Vagina (tissue), 2 donors: Measurements from ENCODE around the gene CALN1. TPM values are rescaled to one million over a fixed set of nuclear protein-coding genes. Genes with fewer than 3 reads are reported as not detected.

Source experiments
- DNase-seq, 2 donors: peaks; one replicate each; pipeline ENCODE4 v3.0.0-alpha.2; 2017; ENCODE audit errors: extremely low spot score in 2 of 2
- H3K27ac ChIP-seq: fragments of 200-600 bp; sonication (generic); one replicate; pipeline ENCODE4 v1.5.1; 2019
- H3K27me3 ChIP-seq: fragments of 200-600 bp; sonication (generic); one replicate; pipeline ENCODE4 v1.5.1; 2019
- H3K36me3 ChIP-seq, 2 donors: fragments of 200-600 bp; sonication (generic); one replicate each; pipeline ENCODE4 v1.5.1; 2017 to 2019
- H3K4me1 ChIP-seq: fragments of 200-600 bp; sonication (generic); one replicate; pipeline ENCODE4 v1.5.1; 2019
- H3K4me3 ChIP-seq, 2 donors: fragments of 200-600 bp; sonication (generic); 1 replicate in 1 of 2; 2 replicates in 1 of 2; pipeline ENCODE4 v1.5.1; 2016 to 2019
- H3K9me3 ChIP-seq: fragments of 200-600 bp; sonication (generic); one replicate; pipeline ENCODE4 v1.5.1; 2019
- CTCF ChIP-seq, 3 experiments: fragments of 450-650 bp in 2 of 3; fragments of 200-600 bp in 1 of 3; sonication (generic) in 1 of 3; IDR thresholded peaks; one replicate each; pipeline ENCODE4 v1.5.1; 2017 to 2019; ENCODE audit warnings: antibody characterized with exemption in 3 of 3, mild to moderate bottlenecking in 2 of 3, moderate library complexity in 2 of 3
- POLR2A ChIP-seq, 2 donors: fragments of 450-650 bp; IDR thresholded peaks; one replicate each; pipeline ENCODE4 v1.6.1; 2017; ENCODE audit warnings: antibody characterized with exemption in 2 of 2, mild to moderate bottlenecking in 2 of 2, moderate library complexity in 2 of 2
- POLR2AphosphoS5 ChIP-seq, 2 donors: sonication (generic); formaldehyde crosslinking; IDR thresholded peaks; one replicate each; pipeline ENCODE4 v1.9.0; 2017; ENCODE audit warnings: antibody characterized with exemption in 2 of 2, mild to moderate bottlenecking in 2 of 2, low read depth in 1 of 2; ENCODE audit not compliant: insufficient read depth in 1 of 2
- intact Hi-C: fragments of 100-400 bp; cut with DNase I; formaldehyde crosslinking; loops from one replicate; pipeline ENCODE4 v1.15.1; 2023
- small RNA-seq: library from RNA; depleted of rRNA; stranded (forward); fragments of <200 nt; gene quantifications from one replicate; pipeline ENCODE3, GENCODE V24; 2016
- total RNA-seq: library from RNA; depleted of rRNA; stranded (reverse); fragments of >200 nt; gene quantifications from one replicate; pipeline ENCODE4 v1.2.3, GENCODE V29; 2016

The CALN1 gene
- total RNA-seq, 1 donor from 2014 or later, result 6.9 TPM

GRCh38 chr7:71735961-71736556 is 676.1 kb downstream of the CALN1 start:
- H3K36me3 ChIP-seq, result no peaks in the 10 kb centered on the region
- peak in 1 of 2 donors; percentile 58 for DNase-seq
- no peaks in the 10 kb centered on the region for H3K27me3 ChIP-seq
- no peaks in the 10 kb centered on the region for H3K4me1 ChIP-seq
- no peak for TF ChIP-seq POLR2A (IDR thresholded peaks at IDR 0.05)
- peak; percentile 64 to 78 (median 74) for TF ChIP-seq CTCF (IDR thresholded peaks at IDR 0.05)
- no peaks in the 10 kb centered on the region for H3K9me3 ChIP-seq
- intact Hi-C loops, result loop anchor here (10.0 kb wide), 2 partner anchors 881 to 911 kb away; no protein-coding TSS in a partner anchor
- no peak overlapping the region for H3K27ac ChIP-seq
- no peak overlapping the region for H3K4me3 ChIP-seq

GRCh38 chr7:71733107-71733870 is 678.8 kb downstream of the CALN1 start:
- no peaks in the 10 kb centered on the region for H3K27me3 ChIP-seq
- TF ChIP-seq POLR2AphosphoS5 (IDR thresholded peaks at IDR 0.05; ENCODE audit: insufficient read depth in 1 of 2, low read depth in 1 of 2), result no peak
- TF ChIP-seq CTCF (IDR thresholded peaks at IDR 0.05), result peak; percentile 79 to 88 (median 82)
- TF ChIP-seq POLR2A (IDR thresholded peaks at IDR 0.05), result no peak
- H3K4me3 ChIP-seq, result no peak overlapping the region
- no peaks in the 10 kb centered on the region for H3K36me3 ChIP-seq
- DNase-seq, result no peak
- no peak overlapping the region for H3K27ac ChIP-seq
- no peaks in the 10 kb centered on the region for H3K9me3 ChIP-seq
- H3K4me1 ChIP-seq, result no peaks in the 10 kb centered on the region
- intact Hi-C loops, result loop anchor here (10.0 kb wide), 2 partner anchors 878 to 908 kb away; no protein-coding TSS in a partner anchor

- intact Hi-C loops, result loop anchor here (10.0 kb wide), 2 partner anchors 877 to 907 kb away; no protein-coding TSS in a partner anchor
- TF ChIP-seq CTCF (IDR thresholded peaks at IDR 0.05), result no peak
- TF ChIP-seq POLR2AphosphoS5 (IDR thresholded peaks at IDR 0.05; ENCODE audit: insufficient read depth in 1 of 2, low read depth in 1 of 2), result no peak
- no peak for TF ChIP-seq POLR2A (IDR thresholded peaks at IDR 0.05)
- Histone ChIP-seq H3K9me3 (no peaks in the 10 kb centered on the region), H3K27ac (no peak overlapping the region), H3K4me1 (no peaks in the 10 kb centered on the region), H3K4me3 (no peak overlapping the region), H3K36me3 (no peaks in the 10 kb centered on the region), H3K27me3 (no peaks in the 10 kb centered on the region)
- no peak for DNase-seq
These were observed 680.4 kb downstream of the CALN1 start for GRCh38 chr7:71731740-71732139.

Small RNA genes lying within 50 kb of the gene (small RNA-seq; reads per million reads assigned to genes)
- gene AC005011.1 (not detected), gene RNA5SP232 (not detected)
